GM18907 (cell line): ENCODE data around the gene SOX9.

ENCODE experiments used
- ATAC-seq: cut with Tn5 transposase; IDR thresholded peaks from one replicate; pipeline ENCODE4 v1.9.1; 2021; ENCODE audit warnings: mild to moderate bottlenecking, moderate library complexity; ENCODE audit not compliant: unreplicated experiment

Gene SOX9

DNA sequence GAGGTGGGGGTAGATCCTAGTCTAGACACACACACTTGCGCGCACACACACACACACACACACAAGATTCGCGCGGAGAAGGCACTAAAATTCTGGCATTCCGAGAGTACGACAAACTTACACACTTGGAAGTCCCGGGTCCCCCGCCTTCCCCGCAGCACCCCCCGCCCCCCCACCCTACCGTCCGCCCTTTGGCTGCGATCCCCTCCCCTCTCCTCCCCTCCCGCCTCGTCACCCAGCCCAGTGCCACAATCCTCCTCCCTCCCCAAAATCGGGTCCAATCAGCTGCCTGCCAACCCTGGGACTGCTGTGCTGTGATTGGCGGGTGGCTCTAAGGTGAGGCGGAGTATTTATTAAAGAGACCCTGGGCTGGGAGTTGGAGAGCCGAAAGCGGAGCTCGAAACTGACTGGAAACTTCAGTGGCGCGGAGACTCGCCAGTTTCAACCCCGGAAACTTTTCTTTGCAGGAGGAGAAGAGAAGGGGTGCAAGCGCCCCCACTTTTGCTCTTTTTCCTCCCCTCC lies at the start of gene SOX9:
Gene SOX9 (plus strand): TSS at position 379 of the 522 bp plus-strand sequence. CDS start 372 bp downstream, outside the sequence.
- peak; percentile 88 for ATAC-seq

DNA sequence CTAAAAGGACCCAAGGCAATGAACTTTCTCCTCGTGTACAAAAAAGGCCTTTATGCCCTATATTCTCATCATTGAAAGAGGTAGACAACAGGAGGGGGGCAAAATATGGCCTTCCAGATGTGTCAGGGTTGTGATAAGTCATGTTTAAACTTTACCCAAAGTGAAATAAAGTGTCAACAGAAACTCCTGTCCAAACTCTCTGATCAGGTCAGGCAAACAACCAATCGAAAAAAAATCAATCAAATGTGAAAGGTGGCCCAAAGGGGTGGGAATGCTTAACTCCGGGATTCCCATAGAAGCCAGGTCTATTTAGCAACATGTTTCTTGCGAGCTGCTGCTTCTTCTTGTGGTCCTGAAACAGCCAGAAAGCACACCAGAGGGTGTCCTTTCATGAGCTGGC lies 49.5 kb upstream of the SOX9 start:
- ATAC-seq: no peak

DNA sequence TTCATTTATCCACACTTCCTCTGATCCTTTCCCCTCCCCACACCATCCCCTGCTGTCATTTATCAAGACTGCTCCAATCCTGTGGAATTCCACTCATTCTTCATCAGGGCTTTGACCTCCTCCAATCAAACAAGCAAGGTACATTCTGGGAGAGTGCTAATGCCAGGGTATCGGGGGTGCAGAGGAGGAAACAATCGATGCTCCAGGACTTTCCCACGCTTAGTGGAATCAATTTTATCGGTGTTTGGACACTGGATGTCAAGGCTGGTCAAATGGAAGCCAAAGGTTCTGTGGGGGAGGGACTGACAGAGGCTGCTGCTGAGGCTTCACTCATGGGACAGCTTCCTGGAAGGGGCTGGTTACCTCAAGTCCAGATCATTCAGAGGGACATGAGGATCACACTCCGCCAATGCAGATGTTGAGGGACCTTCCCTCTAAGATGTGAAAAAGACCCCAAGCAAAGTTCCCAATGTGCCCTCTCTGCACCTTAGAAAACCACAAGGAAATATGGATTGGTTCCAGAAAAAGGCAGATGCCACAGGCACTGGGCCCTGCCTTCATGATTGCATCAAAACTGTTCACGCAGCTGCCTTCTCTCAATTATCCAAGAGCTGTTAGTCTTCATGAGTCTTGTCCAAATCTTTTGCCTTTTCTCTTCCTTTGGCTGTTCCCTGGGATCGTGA lies 44.7 kb upstream of the SOX9 start:
- ATAC-seq: no peak

- ATAC-seq: no peak
These were observed 44.2 kb upstream of the SOX9 start for GRCh38 chr17:72076678-72077030.

GRCh38 chr17:72077326-72077960 lies 43.4 kb upstream of the SOX9 start:
- no peak for ATAC-seq

DNA sequence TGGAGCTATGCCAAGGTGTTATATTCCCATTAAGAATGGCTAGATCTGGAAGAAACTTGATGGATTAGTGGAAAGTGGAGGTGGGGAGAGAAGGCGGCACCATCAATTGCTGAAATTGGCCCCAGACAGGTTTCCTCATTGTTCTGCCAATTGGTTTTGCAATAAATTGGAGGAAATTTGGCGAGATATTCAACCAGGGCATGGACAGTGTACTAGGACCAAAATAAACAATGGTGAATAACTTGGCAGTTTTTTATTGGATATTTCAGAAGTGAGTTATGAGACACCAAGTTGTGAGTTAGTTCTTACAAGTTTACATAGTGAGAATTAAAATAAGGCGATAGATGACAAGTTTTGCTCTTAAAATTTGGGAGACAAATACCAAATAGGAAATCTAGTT lies 41.1 kb upstream of the SOX9 start:
- ATAC-seq: no peak

DNA sequence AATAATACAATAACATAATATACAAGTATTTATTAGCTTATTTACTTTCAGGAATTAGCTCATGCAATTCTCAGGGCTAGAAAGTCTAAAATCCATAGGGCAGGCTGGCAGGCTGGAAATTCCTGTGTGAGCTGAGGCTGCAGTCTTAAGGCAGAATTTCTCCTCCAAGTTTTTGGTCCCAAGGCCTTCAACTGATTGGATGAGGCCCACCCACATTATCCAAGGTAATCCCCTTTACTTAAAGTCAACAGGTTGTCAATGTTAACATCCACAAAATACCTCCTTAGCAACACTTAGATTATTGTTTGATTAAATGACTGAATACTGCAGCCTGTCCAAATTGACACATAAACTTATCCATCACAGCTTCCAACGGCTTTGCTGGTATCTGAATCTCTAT lies 32.9 kb upstream of the SOX9 start:
- no peak for ATAC-seq

- ATAC-seq: no peak
These were observed 31.3 kb upstream of the SOX9 start for GRCh38 chr17:72089453-72089987.

GRCh38 chr17:72090108-72090507 lies 30.7 kb upstream of the SOX9 start:
- no peak for ATAC-seq

DNA sequence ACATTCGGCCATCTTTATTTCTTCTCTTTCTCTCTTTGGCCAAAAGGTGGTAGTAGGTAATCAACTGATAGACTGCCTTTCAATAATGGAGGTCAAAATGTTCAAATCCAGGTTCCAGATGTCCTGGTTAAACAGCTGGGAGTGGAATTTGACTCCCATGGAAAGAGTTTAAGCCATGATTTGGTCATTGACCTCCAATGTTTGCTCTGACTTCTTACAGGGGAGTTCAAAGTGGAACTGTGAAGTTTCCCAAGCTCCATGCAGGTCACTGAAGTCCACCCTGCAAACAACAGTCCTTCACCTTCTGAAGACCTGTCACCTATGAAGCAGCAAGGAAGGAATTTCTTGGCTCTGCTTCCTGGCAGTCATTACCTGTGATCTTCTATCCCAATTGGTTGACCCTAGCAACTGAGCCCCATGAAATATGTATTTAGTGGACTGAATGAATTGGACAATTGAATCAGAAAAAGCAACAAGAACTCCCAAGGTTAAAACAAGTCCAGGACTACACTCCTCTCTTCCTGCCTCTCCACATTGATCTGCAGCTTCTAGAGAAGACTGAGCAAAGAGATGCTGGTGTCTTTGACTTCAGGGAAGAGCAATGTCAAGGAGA lies 28.0 kb upstream of the SOX9 start:
- no peak for ATAC-seq

GRCh38 chr17:72093707-72094106 lies 27.1 kb upstream of the SOX9 start:
- ATAC-seq: no peak

GRCh38 chr17:72095316-72095715 lies 25.5 kb upstream of the SOX9 start:
- ATAC-seq: no peak

GRCh38 chr17:72097144-72097543 lies 23.7 kb upstream of the SOX9 start:
- ATAC-seq: no peak

DNA sequence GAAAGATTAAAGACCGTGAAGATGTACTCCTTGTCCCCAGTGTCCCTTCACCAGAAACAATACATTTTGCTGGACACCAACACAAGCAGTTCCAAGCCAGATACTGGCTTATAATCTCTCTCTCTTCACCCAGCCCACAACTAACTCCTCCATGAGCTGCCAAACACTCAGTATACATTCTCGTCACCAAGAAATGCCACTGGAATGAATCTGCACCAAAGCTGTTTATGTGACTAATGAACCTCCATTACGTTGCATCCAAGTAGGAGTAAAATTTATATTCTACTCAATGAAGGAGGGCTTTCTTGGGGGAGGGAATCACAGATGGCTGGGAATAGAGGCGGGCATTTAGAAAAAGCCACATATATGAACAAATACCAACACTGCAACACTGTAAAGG lies 20.9 kb upstream of the SOX9 start:
- ATAC-seq: no peak

- ATAC-seq: no peak
These were observed 20.4 kb upstream of the SOX9 start for GRCh38 chr17:72100470-72100869.

- no peak for ATAC-seq
These were observed 19.3 kb upstream of the SOX9 start for GRCh38 chr17:72101526-72101925.

GRCh38 chr17:72102366-72102765 lies 18.5 kb upstream of the SOX9 start:
- no peak for ATAC-seq

- ATAC-seq: no peak
These were observed 16.5 kb upstream of the SOX9 start for GRCh38 chr17:72104164-72104862.

DNA sequence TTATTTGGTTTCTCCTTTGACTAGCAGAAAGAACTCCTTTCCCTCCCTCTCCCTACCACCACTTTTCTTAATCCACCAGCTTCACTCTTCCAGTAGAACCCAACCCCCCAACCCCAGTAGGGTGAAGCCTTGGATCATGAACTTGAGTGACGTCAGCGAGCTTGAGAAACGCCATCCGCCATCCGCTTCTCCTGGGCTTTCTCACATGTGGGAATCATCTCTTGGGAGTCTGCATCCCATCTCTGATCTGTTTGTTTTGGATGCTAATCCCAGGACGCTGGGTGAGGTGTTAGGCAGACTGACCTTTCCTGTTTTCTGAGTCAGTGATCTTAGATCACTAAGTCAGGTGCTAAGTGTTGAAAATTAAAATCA lies 16.0 kb upstream of the SOX9 start:
- ATAC-seq: no peak

- no peak for ATAC-seq
These were observed 13.7 kb upstream of the SOX9 start for GRCh38 chr17:72107100-72107499.

DNA sequence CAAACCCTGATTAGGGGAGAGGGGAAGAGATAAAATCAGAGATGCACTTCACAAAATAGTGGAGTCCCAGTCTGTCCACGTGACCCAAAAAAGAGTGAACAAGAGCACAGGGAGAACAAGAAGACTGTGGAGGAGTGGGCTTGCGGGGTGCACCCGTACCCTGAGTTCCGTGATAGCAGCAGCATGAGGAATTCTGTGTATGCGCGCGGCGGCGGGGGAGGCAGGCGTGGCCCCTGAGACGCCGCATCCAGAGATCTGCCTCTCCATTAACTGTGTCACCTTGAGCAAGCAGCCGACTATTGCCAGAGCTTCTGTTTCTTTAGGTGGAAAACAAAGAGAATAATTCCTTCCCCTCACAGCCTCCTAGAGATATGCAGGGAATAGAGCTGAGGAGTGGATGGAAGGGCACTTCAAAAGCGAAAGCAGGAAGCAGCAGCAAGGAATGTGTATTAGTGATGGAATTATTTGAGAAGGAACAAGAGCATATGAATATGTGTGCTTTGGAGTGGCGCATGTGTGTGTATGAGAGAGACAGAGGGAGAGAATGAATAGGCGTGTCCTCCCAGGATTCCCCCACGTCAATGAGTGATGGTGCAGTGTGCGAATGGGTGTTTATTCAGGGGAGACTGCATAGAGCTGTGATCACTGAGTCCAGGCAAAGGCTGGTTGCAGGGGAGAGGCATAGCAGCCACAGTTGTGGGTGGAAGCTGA lies 10.4 kb upstream of the SOX9 start:
- ATAC-seq: no peak
